ENCODE measurements around the gene BUB1B. TPM values are rescaled to one million over a fixed set of nuclear protein-coding genes. Genes with fewer than 3 reads are reported as not detected.

Gene BUB1B
- total RNA-seq, 1 experiment from 2014 or later: 192 TPM

DNA sequence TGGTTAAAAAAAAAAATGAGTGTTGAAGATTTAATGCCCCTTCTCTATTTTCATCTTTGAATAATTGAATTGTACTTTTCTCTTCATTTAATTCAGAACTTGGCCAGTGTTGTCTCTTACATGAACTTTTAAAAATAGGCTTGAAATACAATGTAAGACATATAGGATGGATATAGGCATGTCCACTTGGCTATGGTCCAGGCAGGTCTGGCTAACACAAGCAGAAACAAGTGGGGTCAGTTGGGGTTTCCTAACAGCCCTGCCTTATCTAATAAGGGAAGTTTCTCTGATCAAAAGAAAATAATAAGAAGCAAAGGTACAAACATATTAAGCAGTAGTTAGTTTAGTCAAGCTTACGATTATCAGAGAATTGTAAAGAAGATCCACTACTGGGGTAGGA, 58.9 kb downstream of the BUB1B start (continued):
- TF ChIP-seq, protein P1, sequence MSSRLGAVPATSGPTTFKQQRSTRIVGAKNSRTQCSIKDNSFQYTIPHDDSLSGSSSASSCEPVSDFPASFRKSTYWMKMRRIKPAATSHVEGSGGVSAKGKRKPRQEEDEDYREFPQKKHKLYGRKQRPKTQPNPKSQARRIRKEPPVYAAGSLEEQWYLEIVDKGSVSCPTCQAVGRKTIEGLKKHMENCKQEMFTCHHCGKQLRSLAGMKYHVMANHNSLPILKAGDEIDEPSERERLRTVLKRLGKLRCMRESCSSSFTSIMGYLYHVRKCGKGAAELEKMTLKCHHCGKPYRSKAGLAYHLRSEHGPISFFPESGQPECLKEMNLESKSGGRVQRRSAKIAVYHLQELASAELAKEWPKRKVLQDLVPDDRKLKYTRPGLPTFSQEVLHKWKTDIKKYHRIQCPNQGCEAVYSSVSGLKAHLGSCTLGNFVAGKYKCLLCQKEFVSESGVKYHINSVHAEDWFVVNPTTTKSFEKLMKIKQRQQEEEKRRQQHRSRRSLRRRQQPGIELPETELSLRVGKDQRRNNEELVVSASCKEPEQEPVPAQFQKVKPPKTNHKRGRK (CRISPR knock-in tag; IDR thresholded peaks at IDR 0.05; ENCODE audit: borderline replicate concordance): no peak
- TF ChIP-seq GTF2I (CRISPR knock-in tag; conservative IDR thresholded peaks at IDR 0.05) (no peak), ATF1 (CRISPR knock-in tag; IDR thresholded peaks at IDR 0.05) (no peak)
- TF ChIP-seq, protein P2, sequence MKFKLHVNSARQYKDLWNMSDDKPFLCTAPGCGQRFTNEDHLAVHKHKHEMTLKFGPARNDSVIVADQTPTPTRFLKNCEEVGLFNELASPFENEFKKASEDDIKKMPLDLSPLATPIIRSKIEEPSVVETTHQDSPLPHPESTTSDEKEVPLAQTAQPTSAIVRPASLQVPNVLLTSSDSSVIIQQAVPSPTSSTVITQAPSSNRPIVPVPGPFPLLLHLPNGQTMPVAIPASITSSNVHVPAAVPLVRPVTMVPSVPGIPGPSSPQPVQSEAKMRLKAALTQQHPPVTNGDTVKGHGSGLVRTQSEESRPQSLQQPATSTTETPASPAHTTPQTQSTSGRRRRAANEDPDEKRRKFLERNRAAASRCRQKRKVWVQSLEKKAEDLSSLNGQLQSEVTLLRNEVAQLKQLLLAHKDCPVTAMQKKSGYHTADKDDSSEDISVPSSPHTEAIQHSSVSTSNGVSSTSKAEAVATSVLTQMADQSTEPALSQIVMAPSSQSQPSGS (CRISPR knock-in tag; IDR thresholded peaks at IDR 0.05; ENCODE audit: borderline replicate concordance, low read depth): no peak

DNA sequence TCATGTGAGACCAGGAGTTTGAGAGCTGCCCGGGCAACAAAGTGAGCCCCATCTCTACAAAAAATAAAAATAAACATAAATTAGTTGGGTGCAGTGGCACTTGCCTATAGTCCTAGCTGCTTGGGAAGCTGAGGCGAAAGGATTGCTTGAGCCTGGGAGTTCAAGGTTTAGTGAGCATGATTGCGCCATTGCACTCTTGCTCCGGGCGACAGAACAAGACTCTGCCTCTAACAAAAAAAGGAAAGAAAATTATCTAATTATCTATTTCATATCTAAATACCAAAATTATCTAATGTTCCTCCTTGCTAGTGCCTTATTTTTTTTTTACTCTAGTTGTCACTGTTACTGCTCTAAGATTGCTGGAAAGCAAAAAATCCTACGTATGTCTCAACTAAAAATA, 61.3 kb downstream of the BUB1B start:
- H3K4me1 Mint-ChIP-seq: no peaks in the 10 kb centered on the region
- POLR2A ChIA-PET: no interaction called here
- CTCF ChIA-PET: interaction anchor here (1.7 to 21.7 kb wide), 2 partner anchors 51 to 57 kb away, joined by 4 to 273 read pairs; no protein-coding TSS in a partner anchor
- H3K9me3 Mint-ChIP-seq: no peaks in the 10 kb centered on the region
- no peak overlapping the region for H3K4me3 Mint-ChIP-seq
- H3K36me3 Mint-ChIP-seq: peaks cover 75% of the 10 kb centered on the region
- no peaks in the 10 kb centered on the region for H3K27me3 Mint-ChIP-seq (ENCODE audit: low read depth)
- DNase-seq (ENCODE audit: low spot score): no peak
- H3K27ac Mint-ChIP-seq: no peak overlapping the region
- no peak for TF ChIP-seq JAZF1 (CRISPR knock-in tag; IDR thresholded peaks at IDR 0.05)
- no peak for TF ChIP-seq TEAD4 (CRISPR knock-in tag; IDR thresholded peaks at IDR 0.05)
- TF ChIP-seq, protein P3, sequence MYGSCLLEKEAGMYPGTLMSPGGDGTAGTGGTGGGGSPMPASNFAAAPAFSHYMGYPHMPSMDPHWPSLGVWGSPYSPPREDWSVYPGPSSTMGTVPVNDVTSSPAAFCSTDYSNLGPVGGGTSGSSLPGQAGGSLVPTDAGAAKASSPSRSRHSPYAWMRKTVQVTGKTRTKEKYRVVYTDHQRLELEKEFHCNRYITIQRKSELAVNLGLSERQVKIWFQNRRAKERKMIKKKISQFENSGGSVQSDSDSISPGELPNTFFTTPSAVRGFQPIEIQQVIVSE (CRISPR knock-in tag; IDR thresholded peaks at IDR 0.05; ENCODE audit: borderline replicate concordance): no peak
- TF ChIP-seq, protein P4, sequence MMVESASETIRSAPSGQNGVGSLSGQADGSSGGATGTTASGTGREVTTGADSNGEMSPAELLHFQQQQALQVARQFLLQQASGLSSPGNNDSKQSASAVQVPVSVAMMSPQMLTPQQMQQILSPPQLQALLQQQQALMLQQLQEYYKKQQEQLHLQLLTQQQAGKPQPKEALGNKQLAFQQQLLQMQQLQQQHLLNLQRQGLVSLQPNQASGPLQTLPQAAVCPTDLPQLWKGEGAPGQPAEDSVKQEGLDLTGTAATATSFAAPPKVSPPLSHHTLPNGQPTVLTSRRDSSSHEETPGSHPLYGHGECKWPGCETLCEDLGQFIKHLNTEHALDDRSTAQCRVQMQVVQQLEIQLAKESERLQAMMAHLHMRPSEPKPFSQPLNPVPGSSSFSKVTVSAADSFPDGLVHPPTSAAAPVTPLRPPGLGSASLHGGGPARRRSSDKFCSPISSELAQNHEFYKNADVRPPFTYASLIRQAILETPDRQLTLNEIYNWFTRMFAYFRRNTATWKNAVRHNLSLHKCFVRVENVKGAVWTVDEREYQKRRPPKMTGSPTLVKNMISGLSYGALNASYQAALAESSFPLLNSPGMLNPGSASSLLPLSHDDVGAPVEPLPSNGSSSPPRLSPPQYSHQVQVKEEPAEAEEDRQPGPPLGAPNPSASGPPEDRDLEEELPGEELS (CRISPR knock-in tag; IDR thresholded peaks at IDR 0.05): no peak
- TF ChIP-seq OVOL2 (CRISPR knock-in tag; IDR thresholded peaks at IDR 0.05; ENCODE audit: borderline replicate concordance): no peak
- TF ChIP-seq JUN (CRISPR knock-in tag; IDR thresholded peaks at IDR 0.05): no peak
- TF ChIP-seq MYBL2 (CRISPR knock-in tag; IDR thresholded peaks at IDR 0.05): no peak
- TF ChIP-seq, protein P5, sequence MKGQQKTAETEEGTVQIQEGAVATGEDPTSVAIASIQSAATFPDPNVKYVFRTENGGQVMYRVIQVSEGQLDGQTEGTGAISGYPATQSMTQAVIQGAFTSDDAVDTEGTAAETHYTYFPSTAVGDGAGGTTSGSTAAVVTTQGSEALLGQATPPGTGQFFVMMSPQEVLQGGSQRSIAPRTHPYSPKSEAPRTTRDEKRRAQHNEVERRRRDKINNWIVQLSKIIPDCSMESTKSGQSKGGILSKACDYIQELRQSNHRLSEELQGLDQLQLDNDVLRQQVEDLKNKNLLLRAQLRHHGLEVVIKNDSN (CRISPR knock-in tag; IDR thresholded peaks at IDR 0.05): no peak
- TF ChIP-seq NFATC4 (CRISPR knock-in tag; IDR thresholded peaks at IDR 0.05): no peak
- TF ChIP-seq CREM (CRISPR knock-in tag; IDR thresholded peaks at IDR 0.05): no peak
- TF ChIP-seq ELF4 (CRISPR knock-in tag; IDR thresholded peaks at IDR 0.05; ENCODE audit: low read depth): no peak
- TF ChIP-seq, protein P6, sequence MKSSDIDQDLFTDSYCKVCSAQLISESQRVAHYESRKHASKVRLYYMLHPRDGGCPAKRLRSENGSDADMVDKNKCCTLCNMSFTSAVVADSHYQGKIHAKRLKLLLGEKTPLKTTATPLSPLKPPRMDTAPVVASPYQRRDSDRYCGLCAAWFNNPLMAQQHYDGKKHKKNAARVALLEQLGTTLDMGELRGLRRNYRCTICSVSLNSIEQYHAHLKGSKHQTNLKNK (CRISPR knock-in tag; IDR thresholded peaks at IDR 0.05): no peak
- no peak for TF ChIP-seq ATF1 (CRISPR knock-in tag; IDR thresholded peaks at IDR 0.05)
- TF ChIP-seq, protein P7, sequence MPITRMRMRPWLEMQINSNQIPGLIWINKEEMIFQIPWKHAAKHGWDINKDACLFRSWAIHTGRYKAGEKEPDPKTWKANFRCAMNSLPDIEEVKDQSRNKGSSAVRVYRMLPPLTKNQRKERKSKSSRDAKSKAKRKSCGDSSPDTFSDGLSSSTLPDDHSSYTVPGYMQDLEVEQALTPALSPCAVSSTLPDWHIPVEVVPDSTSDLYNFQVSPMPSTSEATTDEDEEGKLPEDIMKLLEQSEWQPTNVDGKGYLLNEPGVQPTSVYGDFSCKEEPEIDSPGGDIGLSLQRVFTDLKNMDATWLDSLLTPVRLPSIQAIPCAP (CRISPR knock-in tag; IDR thresholded peaks at IDR 0.05): no peak
- no peak for TF ChIP-seq TP53 (CRISPR knock-in tag; IDR thresholded peaks at IDR 0.05)
- no peak for TF ChIP-seq TEAD1 (CRISPR knock-in tag; IDR thresholded peaks at IDR 0.05)
- TF ChIP-seq, protein P8, sequence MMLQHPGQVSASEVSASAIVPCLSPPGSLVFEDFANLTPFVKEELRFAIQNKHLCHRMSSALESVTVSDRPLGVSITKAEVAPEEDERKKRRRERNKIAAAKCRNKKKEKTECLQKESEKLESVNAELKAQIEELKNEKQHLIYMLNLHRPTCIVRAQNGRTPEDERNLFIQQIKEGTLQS (CRISPR knock-in tag; conservative IDR thresholded peaks at IDR 0.05): no peak
- TF ChIP-seq, protein P9, sequence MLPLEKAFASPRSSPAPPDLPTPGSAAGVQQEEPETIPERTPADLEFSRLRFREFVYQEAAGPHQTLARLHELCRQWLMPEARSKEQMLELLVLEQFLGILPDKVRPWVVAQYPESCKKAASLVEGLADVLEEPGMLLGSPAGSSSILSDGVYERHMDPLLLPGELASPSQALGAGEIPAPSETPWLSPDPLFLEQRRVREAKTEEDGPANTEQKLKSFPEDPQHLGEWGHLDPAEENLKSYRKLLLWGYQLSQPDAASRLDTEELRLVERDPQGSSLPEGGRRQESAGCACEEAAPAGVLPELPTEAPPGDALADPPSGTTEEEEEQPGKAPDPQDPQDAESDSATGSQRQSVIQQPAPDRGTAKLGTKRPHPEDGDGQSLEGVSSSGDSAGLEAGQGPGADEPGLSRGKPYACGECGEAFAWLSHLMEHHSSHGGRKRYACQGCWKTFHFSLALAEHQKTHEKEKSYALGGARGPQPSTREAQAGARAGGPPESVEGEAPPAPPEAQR (CRISPR knock-in tag; IDR thresholded peaks at IDR 0.05): no peak
- no peak for TF ChIP-seq SP1 (CRISPR knock-in tag; conservative IDR thresholded peaks at IDR 0.05)
- TF ChIP-seq ZNF423 (CRISPR knock-in tag; IDR thresholded peaks at IDR 0.05): no peak
- ATAC-seq: no peak

Measured in WTC11 (cell line).